Measurements from ENCODE around the gene ITPKB.
"Not testable (repeated sequence)": the region's sequence is repeated elsewhere in the genome, so short reads cannot be mapped to it uniquely, and the experiment has no call there.

Gene ITPKB

GRCh38 chr1:226648421-226648820, 90.7 kb downstream of the ITPKB start:
- DNase-seq, result no peak

GRCh38 chr1:226647719-226648118, 91.4 kb downstream of the ITPKB start:
- no peak for DNase-seq

DNA sequence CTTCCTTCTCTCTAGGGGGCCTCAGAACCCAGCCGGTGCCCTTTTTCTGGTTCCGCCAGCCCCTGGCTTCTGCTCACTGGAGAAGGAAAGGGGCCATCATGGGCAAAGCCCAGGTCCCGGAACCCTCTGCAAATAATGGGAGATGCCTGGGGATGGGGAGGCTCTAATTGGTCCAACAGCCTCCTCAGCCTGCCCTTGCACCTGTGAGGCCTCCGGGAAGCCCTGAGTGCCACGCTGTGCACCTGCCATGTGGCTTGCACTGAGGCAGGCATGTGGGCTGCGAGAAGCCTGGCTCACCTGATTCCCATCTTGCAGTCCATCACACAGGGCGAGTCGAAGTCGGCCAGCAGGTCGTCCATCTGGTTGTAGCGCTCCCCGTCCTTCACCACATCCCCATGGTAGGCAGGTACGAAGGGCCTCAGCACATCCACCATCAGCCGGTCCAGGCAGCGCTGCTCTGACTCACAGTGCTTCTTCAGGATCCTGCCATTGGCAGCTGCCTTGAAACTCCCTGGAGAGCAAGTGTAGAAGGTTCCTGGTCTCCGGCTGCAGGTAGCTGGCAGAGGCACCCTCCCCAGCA, 92.1 kb downstream of the ITPKB start:
- no peak for DNase-seq

DNA sequence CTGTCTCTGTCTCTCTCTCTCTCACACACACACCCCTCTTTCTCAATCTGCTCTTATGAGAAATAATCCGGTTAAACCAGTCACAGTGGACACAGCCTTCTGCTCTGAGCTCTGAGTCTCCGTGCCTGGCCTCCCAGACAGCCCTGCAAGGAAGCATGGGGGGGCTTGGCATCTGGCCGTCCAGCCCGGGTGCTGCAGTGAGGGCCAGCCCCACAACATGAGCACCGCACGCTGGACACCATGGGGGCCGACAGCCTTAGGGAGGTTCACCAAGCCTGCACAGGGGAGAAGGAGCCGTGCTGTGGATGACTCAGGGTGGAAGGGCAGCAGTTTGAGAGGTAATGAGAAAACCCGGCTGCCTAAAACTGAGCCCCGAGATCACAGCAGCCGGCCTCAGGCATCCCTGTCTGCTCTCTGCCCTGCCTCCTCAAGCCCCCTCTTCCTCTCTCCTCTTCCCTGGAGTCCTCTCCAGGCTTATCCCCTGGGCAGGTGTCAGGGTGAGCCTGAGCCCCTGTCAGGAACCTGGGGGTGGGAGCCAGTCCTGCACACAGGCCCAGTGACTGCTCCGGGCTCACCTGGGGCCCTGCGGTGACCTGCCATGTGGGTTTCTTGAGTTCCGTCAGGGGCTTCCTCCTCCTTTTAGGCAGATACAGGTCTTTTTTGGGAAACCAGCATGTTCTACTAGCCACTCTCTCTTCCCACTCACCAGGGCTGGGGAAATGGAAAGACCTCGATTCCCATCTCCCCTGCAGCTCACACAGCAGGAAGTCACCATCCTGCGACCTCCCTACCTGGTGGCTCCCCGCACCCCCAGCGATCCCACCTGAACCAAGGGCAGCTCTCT, 92.8 kb downstream of the ITPKB start:
- no peak for DNase-seq

DNA sequence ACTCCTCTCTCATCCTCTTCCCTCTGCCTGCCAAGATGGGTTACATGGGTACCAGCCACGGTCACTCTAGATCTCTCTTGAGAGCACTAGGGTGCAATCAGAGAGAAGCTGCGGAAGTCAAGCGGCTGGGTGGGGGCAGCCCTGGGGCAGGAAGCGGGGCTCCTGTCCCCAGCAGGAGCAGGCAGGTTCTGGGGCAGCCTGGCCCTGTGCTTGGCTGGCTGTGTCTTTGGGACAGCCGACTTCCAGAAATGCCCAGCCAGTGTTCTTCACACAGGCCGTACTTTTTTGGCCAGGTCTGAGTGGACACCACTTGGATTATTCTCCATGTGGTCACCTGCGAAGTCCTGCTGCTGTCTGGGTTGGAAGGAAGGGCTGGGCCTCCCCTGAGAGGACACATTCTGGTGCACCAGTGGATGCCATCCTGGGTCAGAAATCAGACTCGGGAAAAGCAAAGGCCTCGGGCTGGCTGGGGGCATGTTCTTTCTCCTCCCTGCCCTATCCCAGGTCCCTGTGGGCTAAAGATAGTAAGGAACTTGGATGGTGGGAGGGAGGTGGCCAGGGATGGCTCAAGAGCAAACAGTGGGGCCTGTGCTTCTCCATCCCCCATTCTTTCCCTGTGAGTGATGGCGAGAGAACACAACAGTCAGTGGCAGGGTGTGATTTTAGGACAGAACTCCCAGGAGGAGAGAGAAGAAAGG, 93.7 kb downstream of the ITPKB start:
- DNase-seq, result no peak

DNA sequence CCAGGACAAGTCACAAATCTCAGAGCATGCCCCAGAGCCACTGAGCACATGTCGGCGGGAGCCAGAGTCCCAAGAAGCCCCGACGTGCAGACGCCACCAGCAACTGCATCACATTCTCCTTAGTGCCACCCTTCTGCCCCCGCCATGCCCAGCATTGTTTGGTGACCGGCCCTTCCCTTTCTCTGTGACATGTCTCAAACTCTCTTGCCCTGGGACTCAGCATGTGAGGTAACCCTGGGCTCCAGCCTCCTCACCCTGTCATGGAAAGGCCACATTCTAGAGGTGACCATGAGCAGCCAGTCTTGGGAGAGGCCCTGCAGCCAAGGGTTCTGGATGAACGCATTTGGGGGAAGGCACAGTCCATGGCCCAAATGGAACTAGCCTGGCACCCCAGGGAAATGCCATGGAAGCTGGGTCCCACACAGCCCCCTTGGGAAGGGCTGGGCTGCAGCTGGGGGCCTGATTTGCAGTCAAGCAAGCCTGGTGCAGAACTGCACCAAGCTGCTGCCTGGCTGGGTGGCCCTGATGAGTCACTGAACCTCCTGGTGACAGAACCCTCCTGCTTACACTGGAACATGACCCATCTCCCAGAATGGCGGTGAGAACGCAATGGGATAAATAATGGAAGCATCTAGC, 94.4 kb downstream of the ITPKB start:
- DNase-seq, result no peak

GRCh38 chr1:226643611-226644540, 95.2 kb downstream of the ITPKB start:
- DNase-seq, result no peak

DNA sequence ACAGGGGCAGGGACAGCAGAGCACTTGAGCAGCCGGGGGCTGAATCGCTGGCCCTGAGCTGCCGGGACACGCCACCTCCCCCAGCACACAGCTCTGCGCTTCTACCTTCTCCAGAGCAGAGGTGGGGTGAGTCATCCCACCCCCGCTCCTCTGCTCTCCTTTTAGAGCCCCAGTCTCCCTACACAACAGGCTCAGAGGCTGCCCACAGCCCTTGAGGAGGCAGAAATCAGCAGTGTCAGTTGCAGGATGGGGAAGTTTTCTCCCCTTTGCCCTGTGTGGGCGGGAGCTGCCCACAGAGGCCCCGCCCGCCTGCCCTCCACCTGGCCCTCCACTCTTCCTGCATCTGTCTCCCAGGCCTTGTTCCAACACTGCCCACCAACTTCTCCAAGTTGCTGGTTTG, 95.9 kb downstream of the ITPKB start:
- DNase-seq, result no peak

DNA sequence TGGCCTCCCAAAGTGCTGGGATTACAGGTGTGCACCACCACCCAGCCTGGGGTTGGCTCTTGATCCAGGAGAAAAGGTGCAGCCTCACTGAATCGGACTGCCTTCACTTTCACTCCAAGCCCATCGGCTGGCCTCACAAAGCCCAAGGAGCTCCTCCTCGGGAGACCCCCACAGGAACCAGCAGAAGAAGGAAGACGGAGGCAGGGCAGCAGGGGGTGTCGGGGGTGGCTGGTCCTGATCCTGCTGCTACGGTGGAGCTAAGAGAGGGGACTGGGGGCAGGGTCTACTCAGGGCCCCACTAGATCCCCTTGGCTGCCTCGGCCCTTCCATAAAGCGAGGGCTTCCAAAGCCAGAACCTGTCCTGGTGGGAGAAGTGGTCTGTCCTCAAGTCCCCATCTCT, 96.7 kb downstream of the ITPKB start:
- no peak for DNase-seq

- no peak for DNase-seq
Observed at GRCh38 chr1:226641671-226642231, 97.3 kb downstream of the ITPKB start.

- DNase-seq, result no peak
Observed at GRCh38 chr1:226640321-226641136, 98.6 kb downstream of the ITPKB start.

DNA sequence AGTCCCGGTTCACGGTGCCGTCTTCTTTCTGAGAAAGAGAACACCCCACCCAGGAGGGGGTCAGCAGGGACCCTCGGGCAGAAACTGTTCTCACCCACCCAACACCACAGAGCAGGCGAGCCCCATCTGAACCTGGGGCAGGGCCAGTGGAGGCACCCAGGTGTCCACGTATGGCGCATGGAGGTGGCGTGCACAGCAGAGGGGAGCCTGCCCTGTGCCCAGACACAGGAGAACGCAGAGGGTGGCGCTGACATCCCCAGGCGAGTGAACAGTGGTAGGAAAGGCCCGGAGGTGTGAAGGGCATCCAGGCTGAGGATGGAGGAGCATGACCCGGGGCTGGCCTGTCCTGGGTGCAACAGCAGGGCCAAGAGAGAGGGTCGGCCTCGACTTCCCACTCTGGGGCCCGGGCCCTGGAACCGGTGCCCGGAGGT, 99.4 kb downstream of the ITPKB start:
- no peak for DNase-seq

GRCh38 chr1:226639206-226639605, 99.9 kb downstream of the ITPKB start:
- not testable (repeated sequence) for DNase-seq

DNA sequence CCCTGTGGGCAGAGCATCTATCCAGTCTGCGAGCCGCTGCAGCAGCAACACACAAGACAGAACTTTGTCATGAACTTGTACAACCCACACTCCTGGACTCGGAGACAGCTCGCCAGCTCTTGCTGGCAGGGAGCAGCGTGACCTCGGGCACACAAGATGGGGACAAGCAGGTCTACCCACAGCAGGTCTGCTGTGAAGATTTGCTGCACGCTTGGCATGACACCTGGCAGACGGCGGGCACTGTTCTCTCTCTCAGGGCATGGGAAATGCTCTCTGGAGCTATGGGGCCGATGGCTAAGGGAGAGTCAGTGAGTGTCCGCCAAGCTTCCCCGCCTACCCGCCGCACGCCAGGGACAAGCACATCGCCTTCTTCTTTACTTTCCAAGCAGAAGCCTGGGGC, 100.5 kb downstream of the ITPKB start:
- no peak for DNase-seq

DNA sequence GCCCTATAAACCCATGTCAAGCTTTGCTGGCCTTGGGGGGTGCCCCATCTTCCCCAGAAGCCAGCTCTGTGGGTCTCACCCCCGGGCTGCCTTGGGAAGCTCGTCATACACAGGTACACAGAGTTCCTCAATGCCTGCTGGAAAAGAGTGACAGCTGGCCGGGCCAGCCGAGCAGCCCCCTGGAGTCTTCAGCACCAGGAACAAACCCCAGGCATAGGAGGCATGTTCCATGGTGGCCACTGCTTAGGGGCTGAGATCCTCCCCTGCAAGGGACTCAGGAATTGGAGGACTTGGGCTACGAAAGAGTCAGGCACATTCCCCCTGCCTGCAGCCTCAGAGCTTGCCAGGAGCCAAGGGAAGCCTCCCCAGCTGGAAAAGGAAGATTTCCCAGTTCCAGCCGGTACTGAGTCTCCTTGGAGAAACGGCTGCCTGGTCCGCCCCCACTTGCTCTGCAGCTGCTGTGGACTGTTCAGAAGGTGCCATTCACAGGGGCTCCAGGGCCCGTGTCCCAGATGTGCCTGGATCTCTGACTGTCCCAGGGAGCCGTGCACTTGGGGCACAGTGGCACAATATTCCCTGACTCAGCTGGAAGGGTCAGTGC, 101.0 kb downstream of the ITPKB start:
- DNase-seq, result no peak

- DNase-seq, result no peak
Observed at GRCh38 chr1:226637147-226637935, 101.7 kb downstream of the ITPKB start.

GRCh38 chr1:226636847-226637096, 102.3 kb downstream of the ITPKB start:
- DNase-seq, result no peak

- no peak for DNase-seq
Observed at GRCh38 chr1:226635456-226635941, 103.6 kb downstream of the ITPKB start.

GRCh38 chr1:226634611-226635246, 104.4 kb downstream of the ITPKB start:
- DNase-seq, result no peak
